Adipose tissue (tissue), 3 donors: ENCODE data around the gene BYSL. TPM values are rescaled to one million over a fixed set of nuclear protein-coding genes. Genes with fewer than 3 reads are reported as not detected.
A peak's percentile ranks its signal among the peaks of the same experiment; 100 is the strongest.

Experiments used
- H3K27ac ChIP-seq: one replicate; pipeline ENCODE4 v1.5.1; 2013; ENCODE audit warnings: low read depth, low read length
- WGBS, 3 donors: extraction: QIAGEN DNeasy Blood & Tissue Kit; methylation state at CpG; one replicate each; pipeline ENCODE4 v1.1.7; 2013; 5-methylcytosine and 5-hydroxymethylcytosine counted together
- polyA plus RNA-seq, 3 donors: library from polyadenylated mRNA; stranded (reverse); fragments of 200-250 nt; gene quantifications; one replicate each; pipeline ENCODE4 v1.2.3, GENCODE V29; 2013
- donor health status: healthy with polysubstance abuse.
- donor health status: Bipolar disorder and iron deficiency.
- donor health status: healthy.

Gene BYSL
- polyA plus RNA-seq, result 10 to 100 TPM in 2 of 3 donors, 1 to 10 TPM in 1; 9.3 to 32.7 (median 12.0) TPM

GRCh38 chr6:41920921-41921711 lies at the start of gene BYSL, which contains the start of gene MED20:
TSS of gene BYSL (plus strand) at chr6:41921499. CDS start at chr6:41921563, 64 bp downstream.
TSS of gene MED20 (minus strand) at chr6:41921139. CDS start at chr6:41921018, 121 bp downstream.
- 0 to 1% (median 0%) methylated on average over 55 of the region's 55 CpGs for WGBS, 3 donors
- H3K27ac ChIP-seq, result peak within 1 kb of the TSS; percentile 68

DNA sequence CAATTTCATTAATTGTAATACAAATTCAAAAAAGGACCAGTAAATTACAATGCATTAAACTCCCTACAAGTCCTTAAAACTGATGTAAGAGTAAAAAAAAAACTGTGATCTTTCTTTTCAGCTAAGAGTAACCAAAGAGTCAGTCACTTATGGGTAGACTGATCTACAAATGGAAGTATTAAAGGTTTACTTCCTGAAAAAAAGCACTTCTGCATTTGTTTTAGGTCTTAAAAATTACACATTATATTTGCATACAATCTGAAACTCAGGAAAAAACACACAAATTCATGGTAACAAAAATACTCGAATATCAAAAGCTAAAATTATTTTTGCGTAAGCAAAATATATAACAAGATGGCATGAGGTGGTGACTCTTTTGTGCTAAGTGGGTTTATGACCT lies 49.6 kb upstream of the BYSL start:
- 90 to 94% (median 93%) methylated on average over 2 of the region's 2 CpGs for WGBS, 3 donors
- H3K27ac ChIP-seq, result no peak overlapping the region

DNA sequence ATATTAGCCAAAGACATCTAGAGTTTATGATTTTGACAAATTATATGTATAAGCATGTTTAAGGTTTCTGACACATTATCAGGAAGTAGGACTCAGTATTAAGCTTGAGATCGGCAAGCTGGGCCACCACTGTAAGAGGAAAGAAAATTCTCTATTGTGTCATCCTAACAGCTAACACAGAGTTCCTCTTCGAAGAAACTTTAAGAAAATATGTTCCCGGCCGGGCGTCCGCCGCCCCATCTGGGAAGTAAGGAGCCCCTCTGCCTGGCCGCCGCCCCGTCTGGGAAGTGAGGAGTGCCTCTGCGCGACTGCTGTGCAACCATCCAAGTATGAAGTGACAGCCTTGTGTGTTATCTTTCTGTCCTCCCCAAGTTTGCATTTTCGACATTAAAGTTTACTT lies 49.2 kb upstream of the BYSL start:
- WGBS, 3 donors, result 73 to 95% (median 77%) methylated on average over 13 of the region's 13 CpGs
- H3K27ac ChIP-seq, result no peak overlapping the region

- H3K27ac ChIP-seq, result no peak overlapping the region
- 76 to 95% (median 91%) methylated on average over 1 of the region's 1 CpG for WGBS, 3 donors
Observed at GRCh38 chr6:41874741-41875140, 46.6 kb upstream of the BYSL start.

- H3K27ac ChIP-seq, result no peak overlapping the region
- WGBS, 3 donors, result 79 to 90% (median 88%) methylated on average over 2 of the region's 2 CpGs
Observed at GRCh38 chr6:41877051-41877680, 44.1 kb upstream of the BYSL start.

DNA sequence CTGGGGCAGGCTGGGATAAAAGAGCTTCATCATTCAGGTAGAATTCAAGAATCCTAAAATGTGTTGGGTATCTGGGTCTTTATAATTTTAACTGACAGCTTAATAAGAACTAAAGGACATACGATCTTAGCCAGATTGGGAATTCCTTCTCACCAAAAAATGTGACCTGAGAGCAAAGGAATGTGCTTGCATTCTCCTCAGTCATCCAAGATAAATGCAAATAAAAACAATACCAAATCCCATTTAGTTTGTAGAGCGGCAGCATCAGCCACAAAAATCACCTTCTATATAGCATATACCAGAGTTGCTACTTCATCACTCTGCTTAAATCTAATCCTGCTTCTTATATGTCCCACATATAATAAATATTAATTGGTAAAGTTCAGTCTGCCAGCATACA lies 43.1 kb upstream of the BYSL start:
- no peak overlapping the region for H3K27ac ChIP-seq
- WGBS, 3 donors, result 78 to 96% (median 88%) methylated on average over 2 of the region's 2 CpGs

- no peak overlapping the region for H3K27ac ChIP-seq
- 78 to 84% (median 82%) methylated on average over 5 of the region's 5 CpGs for WGBS, 3 donors
Observed at GRCh38 chr6:41878961-41879405, 42.3 kb upstream of the BYSL start.

GRCh38 chr6:41881506-41881905 lies 39.8 kb upstream of the BYSL start:
- no peak overlapping the region for H3K27ac ChIP-seq
- 91 to 95% (median 94%) methylated on average over 1 of the region's 1 CpG for WGBS, 3 donors

- H3K27ac ChIP-seq, result no peak overlapping the region
- WGBS, 3 donors, result 79 to 86% (median 85%) methylated on average over 5 of the region's 5 CpGs
Observed at GRCh38 chr6:41884957-41885356, 36.3 kb upstream of the BYSL start.

DNA sequence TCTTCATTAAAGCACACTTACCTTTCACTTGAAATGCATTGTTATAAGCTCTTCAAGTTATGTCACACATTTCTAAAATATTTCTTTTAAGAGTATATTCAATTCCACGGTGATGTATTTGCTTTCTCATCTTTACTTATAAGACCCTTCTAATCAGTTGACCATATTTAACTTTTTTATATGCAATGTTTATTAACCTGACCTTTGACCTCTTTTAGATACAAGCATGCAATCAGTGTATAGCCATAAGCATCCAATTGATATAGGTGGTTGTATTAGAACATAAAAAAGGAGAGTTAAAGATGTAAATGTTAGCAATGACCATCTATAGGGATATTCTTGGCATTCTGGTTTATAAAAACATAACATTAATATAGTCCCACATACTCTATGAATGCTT lies 35.4 kb upstream of the BYSL start:
- WGBS, 3 donors, result 81 to 96% (median 88%) methylated on average over 1 of the region's 1 CpG
- H3K27ac ChIP-seq, result no peak overlapping the region

DNA sequence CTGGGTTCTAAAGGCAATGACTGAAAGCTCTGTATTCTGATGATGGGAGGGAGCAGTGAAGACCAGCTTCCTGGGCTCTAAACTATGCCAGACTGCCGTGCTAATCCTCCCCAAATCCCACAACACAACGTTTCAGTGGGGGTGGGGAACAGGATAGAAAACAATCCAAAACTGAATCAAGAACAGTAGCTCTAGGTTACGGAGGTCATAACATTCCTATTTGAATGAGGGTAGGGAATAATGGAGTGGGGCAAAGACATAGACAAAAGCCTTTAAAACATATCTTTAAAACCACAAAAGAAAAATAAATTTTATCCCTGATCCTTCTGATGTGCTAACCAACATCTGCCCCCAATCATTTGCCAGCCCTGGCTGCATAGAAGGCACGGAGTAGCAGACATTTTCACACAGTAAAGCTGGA lies 34.0 kb upstream of the BYSL start:
- H3K27ac ChIP-seq, result no peak overlapping the region
- WGBS, 3 donors, result 69 to 70% (median 69%) methylated on average over 4 of the region's 4 CpGs

DNA sequence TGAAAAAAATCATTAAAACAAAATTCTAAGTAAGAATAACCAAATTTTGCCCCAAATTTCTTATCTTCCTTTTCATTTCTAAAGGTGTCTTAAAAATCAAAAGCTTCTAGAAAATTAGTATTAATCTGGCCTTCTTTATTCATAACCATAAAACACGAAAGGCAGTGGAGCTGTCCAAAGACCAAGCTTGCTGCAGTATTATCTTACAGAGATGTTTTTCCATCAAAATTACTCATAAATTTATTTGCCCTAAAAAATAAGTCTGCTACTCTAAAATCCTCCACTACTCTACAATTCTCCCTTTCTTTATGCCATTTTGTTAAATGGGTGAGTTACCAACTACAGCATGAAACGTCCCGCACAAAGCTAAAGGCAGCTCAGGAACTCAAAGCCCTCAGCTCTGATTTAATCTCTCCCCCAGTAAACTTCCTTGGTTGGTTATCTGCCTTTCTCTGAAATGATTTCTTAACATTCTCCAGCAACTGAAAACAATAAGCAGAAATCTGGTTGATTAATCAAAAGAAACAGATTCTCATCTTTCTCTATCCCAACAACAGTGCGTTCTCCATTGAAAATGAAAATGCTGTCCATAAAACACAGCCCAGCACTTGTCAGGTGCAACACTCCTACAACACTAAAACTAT lies 28.3 kb upstream of the BYSL start:
- 54 to 82% (median 70%) methylated on average over 4 of the region's 4 CpGs for WGBS, 3 donors
- no peak overlapping the region for H3K27ac ChIP-seq

- 2% methylated on average over 45 to 56 of the region's 56 CpGs for WGBS, 3 donors
- H3K27ac ChIP-seq, result no peak overlapping the region
Observed at GRCh38 chr6:41894366-41895299, 26.7 kb upstream of the BYSL start.

DNA sequence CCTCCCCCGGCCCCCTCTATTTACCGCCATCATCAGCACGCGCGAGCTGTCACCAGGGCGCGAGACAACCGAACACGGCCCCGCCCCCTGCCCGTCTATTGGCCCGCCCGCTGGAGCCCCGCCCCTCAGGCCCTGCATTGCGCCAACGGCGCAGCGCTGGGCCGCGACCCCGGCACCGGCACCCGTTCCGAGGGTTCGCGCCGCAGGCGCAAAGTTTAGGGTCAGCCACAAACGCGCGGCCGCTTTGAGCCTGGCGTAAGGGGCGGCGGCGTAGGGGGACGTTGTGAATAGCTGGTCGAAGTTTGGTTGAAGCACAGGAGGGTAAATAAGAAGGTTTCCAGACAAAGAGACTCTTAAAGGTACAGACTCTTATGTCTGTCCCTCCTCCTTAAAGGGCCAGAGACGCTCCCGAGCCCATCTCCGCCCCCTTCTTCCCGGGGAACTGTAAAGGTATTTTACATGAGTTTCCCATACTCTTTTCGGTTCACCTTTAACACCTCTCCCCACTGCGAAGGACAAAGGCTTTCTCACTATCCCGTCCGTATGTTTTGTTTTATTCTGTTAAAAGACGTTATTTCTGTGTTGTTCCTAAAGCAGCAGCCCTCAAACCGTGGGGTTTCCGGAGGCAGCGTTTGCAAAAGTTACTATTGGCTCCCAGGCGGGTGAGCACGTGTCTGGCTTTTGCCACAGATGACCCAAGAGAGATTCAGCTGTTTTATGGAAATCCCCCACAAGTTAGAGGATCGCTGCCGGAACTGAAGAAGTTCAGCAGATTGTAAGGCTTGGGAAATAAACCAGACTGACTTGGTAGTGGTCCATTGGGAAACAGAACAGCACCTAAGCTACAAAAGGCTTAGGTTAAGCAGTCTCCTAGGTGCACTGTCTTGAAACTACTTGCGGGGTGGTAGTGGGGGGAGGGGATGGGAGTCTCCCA lies 25.7 kb upstream of the BYSL start, which contains the start of gene USP49:
TSS of gene USP49 (minus strand) at position 76 of the 934 bp plus-strand sequence. CDS start 88,392 bp downstream, outside the sequence.
- no peak within 1 kb of the TSS for H3K27ac ChIP-seq
- WGBS, 3 donors, result 0 to 1% (median 0%) methylated on average over 53 to 55 of the region's 55 CpGs

DNA sequence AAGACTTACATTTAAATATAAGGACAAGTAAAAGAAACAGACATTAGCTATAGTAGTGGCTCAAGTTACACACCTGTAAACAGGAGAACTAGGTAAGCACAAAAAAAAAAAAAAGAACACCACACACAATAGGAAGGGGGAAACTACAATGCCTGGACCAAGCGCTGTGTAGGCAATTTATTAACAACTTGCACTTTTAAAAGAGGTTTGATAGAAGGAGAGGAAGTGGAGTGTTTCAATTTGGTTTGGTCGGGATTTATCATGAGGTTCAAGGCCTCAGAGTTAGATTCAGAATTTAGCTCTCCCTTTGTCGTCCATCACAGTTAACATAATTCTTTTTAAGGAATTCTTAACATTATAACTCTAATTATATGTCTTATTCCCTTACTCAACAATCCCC lies 25.0 kb upstream of the BYSL start:
- no peak overlapping the region for H3K27ac ChIP-seq
- 39 to 55% (median 41%) methylated on average over 3 of the region's 3 CpGs for WGBS, 3 donors

GRCh38 chr6:41900861-41901260 lies 20.4 kb upstream of the BYSL start:
- 56 to 80% (median 61%) methylated on average over 1 of the region's 1 CpG for WGBS, 3 donors
- H3K27ac ChIP-seq, result no peak overlapping the region

DNA sequence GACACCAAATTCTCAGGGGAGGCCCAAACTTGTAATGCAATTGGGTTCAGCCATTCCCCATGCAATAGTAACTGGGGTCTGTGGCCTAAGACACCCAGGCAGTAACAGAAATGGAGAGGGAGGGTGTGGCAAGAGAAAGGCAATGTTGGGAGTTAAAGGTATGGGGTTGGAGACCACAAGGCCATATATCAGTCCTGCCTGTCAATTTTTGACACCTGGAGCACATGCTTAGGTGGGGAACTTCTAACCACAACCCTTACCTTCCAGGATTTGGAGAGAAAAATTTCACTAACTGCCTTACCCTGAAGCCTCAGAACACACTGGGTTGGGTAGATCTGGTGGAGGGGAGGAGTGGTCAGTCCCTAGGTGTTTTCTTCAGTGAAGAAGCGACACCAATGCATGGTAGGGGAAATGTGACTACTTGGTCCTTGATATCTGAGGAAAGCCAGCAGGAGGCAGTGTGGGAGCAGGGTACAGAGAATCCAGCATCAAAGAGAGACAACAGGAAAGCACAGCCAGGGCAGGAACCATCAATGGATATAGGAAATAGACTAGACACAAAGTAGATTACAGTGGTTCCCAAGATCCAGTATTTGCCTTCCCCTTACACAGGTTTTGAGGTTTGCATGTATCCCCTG lies 19.3 kb upstream of the BYSL start:
- no peak overlapping the region for H3K27ac ChIP-seq
- WGBS, 3 donors, result 88 to 100% (median 100%) methylated on average over 1 of the region's 1 CpG
